Measurements from ENCODE around the gene NLGN2.

GRCh38 chr17:7410634-7411426 lies 3.2 kb downstream of the NLGN2 start:
- TF ChIP-seq CREB1 (IDR thresholded peaks at IDR 0.05; ENCODE audit: low read depth) (no peak), MAX (IDR thresholded peaks at IDR 0.05) (no peak), EP300 (IDR thresholded peaks at IDR 0.05; ENCODE audit: borderline replicate concordance) (no peak), EGR1 (IDR thresholded peaks at IDR 0.05) (no peak), TCF12 (IDR thresholded peaks at IDR 0.05; ENCODE audit: low read depth) (no peak), REST (IDR thresholded peaks at IDR 0.05; ENCODE audit: low read depth) (no peak), CEBPB (IDR thresholded peaks at IDR 0.05) (no peak), NFIC (IDR thresholded peaks at IDR 0.05) (no peak)
